HepG2 (cell line): ENCODE measurements around the gene CMIP. TPM values are rescaled to one million over a fixed set of nuclear protein-coding genes. Genes with fewer than 3 reads are reported as not detected.

ENCODE experiments used
- ATAC-seq: fragments of 200-7000 bp; cut with Tn5 transposase; 3 replicates; pipeline ENCODE4 v1.9.1; 2020; ENCODE audit warnings: mild to moderate bottlenecking, moderate library complexity
- BruUV-seq: library from RNA; stranded (reverse); fragments of 400-500 nt; replicated peaks from 2 replicates; lab custom pipeline; 2021; lab: Mats Ljungman, UMichigan
- CTCF ChIA-PET: fragments of 300-600 bp; formaldehyde crosslinking; extraction: SDS; loops from one replicate; lab custom pipeline; 2021; ENCODE audit warnings: low total read pairs, inconsistent platforms, low intra/inter-chr PET ratio; lab: Yijun Ruan, JAX
- POLR2A ChIA-PET: fragments of 350-600 bp; sonication (Branson Sonifier 250); formaldehyde crosslinking; loops from one replicate; lab custom pipeline; 2020; ENCODE audit warnings: antibody characterized with exemption, inconsistent platforms; lab: Yijun Ruan, JAX
- DNase-seq: peaks from one replicate; pipeline ENCODE4 v3.0.0-alpha.2; 2015; ENCODE audit warnings: low spot score
- FAIRE-seq: peaks from 3 replicates; lab custom pipeline; 2011; peaks lifted over from hg19 to GRCh38; lab: Jason Lieb, UNC
- H2AFZ ChIP-seq: one replicate; pipeline ENCODE4 v1.6.1; 2011; ENCODE audit warnings: low read length, inconsistent platforms
- H3K27ac ChIP-seq: fragments of 300-600 bp; 3 replicates; pipeline ENCODE4 v1.8.0; 2011; ENCODE audit warnings: mixed run types, mild to moderate bottlenecking, mixed read lengths, low read length, inconsistent platforms; ENCODE audit not compliant: insufficient read depth; ENCODE audit errors: extremely low read length
- H3K27me3 ChIP-seq, 2 experiments: fragments of 200-600 bp in 1 of 2; 2 replicates in 1 of 2; 3 replicates in 1 of 2; pipeline versions ENCODE4 v1.6.0 to v1.8.0; 2011; ENCODE audit warnings: low read length in 2 of 2, mild to moderate bottlenecking in 2 of 2, moderate library complexity in 2 of 2, inconsistent platforms in 1 of 2; ENCODE audit not compliant: insufficient read depth in 2 of 2, control insufficient read depth in 1 of 2
- H3K36me3 ChIP-seq, 2 experiments: fragments of 200-600 bp in 1 of 2; replicated peaks in 1 of 2; 2 replicates in 1 of 2; 3 replicates in 1 of 2; pipeline versions ENCODE4 v1.5.1 to v1.8.0; 2011; ENCODE audit warnings: low read length in 2 of 2, inconsistent platforms in 1 of 2; ENCODE audit not compliant: insufficient read depth in 2 of 2, control insufficient read depth in 1 of 2
- H3K4me1 ChIP-seq: 2 replicates; pipeline ENCODE4 v1.5.1; 2012; ENCODE audit warnings: low read length, inconsistent platforms; ENCODE audit not compliant: insufficient read depth
- H3K4me2 ChIP-seq: 2 replicates; pipeline ENCODE4 v1.6.0; 2011; ENCODE audit warnings: low read depth, low read length, inconsistent platforms
- H3K4me3 ChIP-seq, 3 experiments: fragments of 200-600 bp in 1 of 3; sonication (generic), shearing (Covaris generic) in 1 of 3; replicated peaks in 1 of 3; 2 replicates each; pipeline ENCODE4 v1.5.1; 2011 to 2016; ENCODE audit warnings: low read length in 3 of 3, inconsistent platforms in 2 of 3, low read depth in 2 of 3, mild to moderate bottlenecking in 2 of 3, control low read depth in 1 of 3, mixed read lengths in 1 of 3; ENCODE audit not compliant: insufficient read depth in 1 of 3
- H3K79me2 ChIP-seq: one replicate; pipeline ENCODE4 v1.6.1; 2011; ENCODE audit warnings: low read length, inconsistent platforms; ENCODE audit not compliant: insufficient read depth
- H3K9ac ChIP-seq: 2 replicates; pipeline ENCODE4 v1.6.0; 2011; ENCODE audit warnings: mild to moderate bottlenecking, low read depth, low read length, inconsistent platforms; ENCODE audit not compliant: insufficient read depth
- H3K9me3 ChIP-seq: 2 replicates; pipeline ENCODE4 v1.5.1; 2012; ENCODE audit warnings: mild to moderate bottlenecking, low read length
- H4K20me1 ChIP-seq: 2 replicates; pipeline ENCODE4 v1.6.0; 2011; ENCODE audit warnings: inconsistent platforms, mild to moderate bottlenecking, low read length, moderate library complexity; ENCODE audit not compliant: insufficient read depth
- AKAP8 ChIP-seq: sonication (generic); formaldehyde crosslinking; IDR thresholded peaks from 2 replicates; pipeline ENCODE4 v1.5.1; 2020; ENCODE audit warnings: mild to moderate bottlenecking, missing genetic modification reagents
- ARNT2 ChIP-seq: sonication (generic); formaldehyde crosslinking; IDR thresholded peaks from 2 replicates; pipeline ENCODE4 v1.8.0; 2022; ENCODE audit warnings: mild to moderate bottlenecking, low read depth, missing genetic modification reagents, moderate library complexity
- CBX1 ChIP-seq: IDR thresholded peaks from one replicate; pipeline ENCODE4 v1.6.1; 2016; ENCODE audit warnings: antibody characterized with exemption, low read depth
- CHD2 ChIP-seq: IDR thresholded peaks from 2 replicates; pipeline ENCODE4 v1.6.1; 2011; ENCODE audit warnings: low read depth, low read length, improper control_type of control experiment
- ERF ChIP-seq: IDR thresholded peaks from 2 replicates; pipeline ENCODE4 v1.6.1; 2018; ENCODE audit warnings: missing biosample characterization, missing genetic modification reagents
- HOXA9 ChIP-seq: sonication (generic); formaldehyde crosslinking; IDR thresholded peaks from 2 replicates; pipeline ENCODE4 v1.8.1; 2022; ENCODE audit warnings: missing genetic modification reagents, mild to moderate bottlenecking, moderate library complexity, borderline replicate concordance
- KLF6 ChIP-seq: IDR thresholded peaks from 2 replicates; pipeline ENCODE4 v1.8.0; 2016; ENCODE audit warnings: missing biosample characterization, missing genetic modification reagents
- LCORL ChIP-seq, 2 experiments: fragments of 450-650 bp in 1 of 2; sonication (generic) in 1 of 2; formaldehyde crosslinking in 1 of 2; IDR thresholded peaks; 2 replicates each; pipeline versions ENCODE4 v1.5.0 to v1.6.1; 2017 to 2020; ENCODE audit warnings: antibody characterized with exemption in 1 of 2, missing genetic modification reagents in 1 of 2
- MAZ ChIP-seq, 2 experiments: sonication (generic) in 1 of 2; formaldehyde crosslinking in 1 of 2; IDR thresholded peaks; 2 replicates each; pipeline versions ENCODE4 v1.5.0 to v1.6.1; 2012 to 2020; ENCODE audit warnings: low read depth in 2 of 2, mild to moderate bottlenecking in 2 of 2, borderline replicate concordance in 1 of 2, improper control_type of control experiment in 1 of 2, low read length in 1 of 2, missing genetic modification reagents in 1 of 2, moderate library complexity in 1 of 2
- NFRKB ChIP-seq: fragments of 450-650 bp; IDR thresholded peaks from 2 replicates; pipeline ENCODE4 v1.6.1; 2017
- RARG ChIP-seq: sonication (generic); formaldehyde crosslinking; IDR thresholded peaks from 2 replicates; pipeline ENCODE4 v1.4.0; 2020; ENCODE audit warnings: low read depth, mild to moderate bottlenecking, missing genetic modification reagents
- RBFOX2 ChIP-seq: fragments of 200-400 bp; formaldehyde crosslinking; IDR thresholded peaks from 2 replicates; pipeline ENCODE4 v1.6.1; 2017; ENCODE audit warnings: low read depth, mild to moderate bottlenecking, low read length
- THRA ChIP-seq: sonication (generic); formaldehyde crosslinking; IDR thresholded peaks from 2 replicates; pipeline ENCODE4 v1.4.0; 2020; ENCODE audit warnings: missing genetic modification reagents, borderline replicate concordance
- ZBTB1 ChIP-seq: sonication (generic); formaldehyde crosslinking; IDR thresholded peaks from 2 replicates; pipeline ENCODE4 v1.4.0; 2020; ENCODE audit warnings: missing genetic modification reagents, borderline replicate concordance
- ZNF335 ChIP-seq: sonication (generic); formaldehyde crosslinking; IDR thresholded peaks from 2 replicates; pipeline ENCODE4 v1.4.0; 2020; ENCODE audit warnings: missing genetic modification reagents
- ZNF44 ChIP-seq: sonication (generic); formaldehyde crosslinking; IDR thresholded peaks from 2 replicates; pipeline ENCODE4 v1.5.1; 2020; ENCODE audit warnings: mild to moderate bottlenecking, missing genetic modification reagents
- ZNF562 ChIP-seq: sonication (generic); formaldehyde crosslinking; IDR thresholded peaks from 2 replicates; pipeline ENCODE4 v1.8.0; 2022; ENCODE audit warnings: missing genetic modification reagents, borderline replicate concordance
- ZNF629 ChIP-seq: sonication (generic); formaldehyde crosslinking; conservative IDR thresholded peaks from 2 replicates; pipeline ENCODE4 v1.5.0; 2020; ENCODE audit warnings: missing genetic modification reagents
- ZNF768 ChIP-seq: sonication (generic); formaldehyde crosslinking; IDR thresholded peaks from 2 replicates; pipeline ENCODE4 v1.4.0; 2020; ENCODE audit warnings: missing genetic modification reagents
- WGBS: methylation state at CpG from one replicate; pipeline ENCODE4 v1.1.6; 2017; ENCODE audit warnings: low lambda C conversion rate; 5-methylcytosine and 5-hydroxymethylcytosine counted together
- in situ Hi-C: cut with HindIII; loops from 2 replicates; pipeline ENCODE4 v1.10.0; 2017; ENCODE audit warnings: low pct_unique_long_range_greater_than_20kb; ENCODE audit not compliant: extremely low pct_ligation_motif_present
- intact Hi-C: fragments of 100-400 bp; cut with micrococcal nuclease; formaldehyde crosslinking; loops from one replicate; pipeline ENCODE4 v1.10.0; 2022; ENCODE audit not compliant: unreplicated experiment
- polyA plus RNA-seq, 8 experiments: library from polyadenylated mRNA; depleted of rRNA in 3 of 8; stranded (reverse) in 7 of 8; unstranded in 1 of 8; fragments of >200 nt; fragmentation: Illumina TruSeq in 4 of 8; extraction: Trizol in 4 of 8; gene quantifications; 2 replicates each; pipeline versions ENCODE4 v1.2.1 to v1.2.3, GENCODE V29; 2011 to 2016; ENCODE audit warnings: low read depth in 4 of 8, missing spikeins in 1 of 8, mixed read lengths in 1 of 8; ENCODE audit not compliant: insufficient read depth in 1 of 8
- total RNA-seq, 5 experiments: library from RNA; depleted of rRNA; stranded (reverse); fragments of >200 nt; fragmentation: Illumina TruSeq; extraction: Trizol; gene quantifications; 2 replicates each; pipeline ENCODE4 v1.2.3, GENCODE V29; 2016; ENCODE audit warnings: low read depth in 1 of 5
- TF ChIP-seq, protein P1 (sequence below): sonication (generic); formaldehyde crosslinking; IDR thresholded peaks from 2 replicates; pipeline ENCODE4 v1.5.0; 2020; ENCODE audit warnings: mild to moderate bottlenecking, missing genetic modification reagents

Gene CMIP
- total and polyA plus RNA-seq, 2 of the 13 experiments (the other 11 are each of a cell fraction or from before 2014, with no cell fraction given): 10.9 to 18.1 TPM

DNA sequence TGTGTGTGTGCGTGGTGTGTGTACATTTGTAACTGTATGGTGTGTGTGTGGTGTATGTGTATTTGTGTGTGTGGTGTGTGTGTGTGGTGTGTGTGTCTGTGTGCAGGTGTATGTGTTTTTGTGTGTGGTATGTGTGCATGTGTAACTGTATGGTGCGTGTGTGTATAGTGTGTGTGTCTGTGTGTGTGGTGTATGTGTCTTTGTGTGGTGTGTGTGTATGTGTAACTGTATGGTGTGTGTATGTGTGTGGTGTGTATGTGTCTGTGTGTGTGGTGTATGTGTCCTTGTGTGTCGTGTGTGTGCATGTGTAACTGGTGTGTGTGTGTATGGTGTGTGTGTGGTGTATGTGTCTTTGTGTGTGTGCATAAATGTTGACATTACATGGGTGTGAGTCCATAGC is 170.8 kb downstream of the CMIP start (continued):
- TF ChIP-seq THRA (CRISPR knock-in tag): no peak
- no peak for TF ChIP-seq ZNF335 (CRISPR knock-in tag)
- no peak for TF ChIP-seq AKAP8 (CRISPR knock-in tag)
- no peak for TF ChIP-seq ZNF629 (CRISPR knock-in tag)
- TF ChIP-seq ZNF562 (CRISPR knock-in tag): no peak
- TF ChIP-seq NFRKB: peak; percentile 41; the same call in 1 of the 2 replicates
- TF ChIP-seq LCORL (IDR thresholded peaks at IDR 0.05): peak; percentile 59; the same call in 1 of the 2 replicates
- TF ChIP-seq LCORL (CRISPR knock-in tag; IDR thresholded peaks at IDR 0.05): no peak
- no peak for TF ChIP-seq KLF6 (CRISPR knock-in tag)
- TF ChIP-seq ARNT2: no peak
- TF ChIP-seq RARG (CRISPR knock-in tag): no peak
- no peak for TF ChIP-seq MAZ (IDR thresholded peaks at IDR 0.05; ENCODE audit: borderline replicate concordance, low read depth, low read length)
- no peak for TF ChIP-seq MAZ (CRISPR knock-in tag; IDR thresholded peaks at IDR 0.05; ENCODE audit: low read depth)
- no peak for TF ChIP-seq ZNF44 (CRISPR knock-in tag)

DNA sequence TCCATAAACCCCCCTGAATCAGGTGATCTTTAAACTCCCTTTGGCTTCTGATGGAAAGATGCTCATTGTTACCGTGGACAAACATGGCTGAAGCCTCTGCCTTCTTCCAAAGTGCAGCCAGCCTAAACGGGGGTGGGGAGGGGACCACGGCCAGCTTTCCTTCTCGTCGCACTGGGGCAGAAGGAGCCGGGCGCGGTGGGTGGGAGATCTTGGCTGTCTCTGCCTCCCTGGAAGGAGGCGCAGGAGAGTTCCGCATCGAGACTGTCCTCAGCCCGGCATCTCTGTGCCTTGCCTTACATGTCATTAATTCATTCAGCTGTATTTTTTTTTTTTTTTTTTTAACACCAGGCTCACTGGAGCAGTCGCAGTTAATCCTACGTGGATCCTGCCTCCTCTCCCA is 171.2 kb downstream of the CMIP start:
- Histone ChIP-seq H3K27me3 (no peaks in the 10 kb centered on the region), H3K9ac (no peak overlapping the region), H3K36me3 (peaks cover 58 to 97% of the 10 kb centered on the region in 2 experiments), H2AFZ (no peak overlapping the region), H3K79me2 (peaks cover 22% of the 10 kb centered on the region), H3K27ac (no peak overlapping the region), H4K20me1 (peaks cover 89% of the 10 kb centered on the region), H3K4me1 (no peaks in the 10 kb centered on the region; the same call in 1 of the 2 replicates), H3K4me2 (no peak overlapping the region), H3K9me3 (no peaks in the 10 kb centered on the region), H3K4me3 (no peak overlapping the region)
- POLR2A ChIA-PET: no interaction called here
- WGBS: 93% methylated on average over 14 of the region's 14 CpGs
- ATAC-seq (no peak), FAIRE-seq (no peak), DNase-seq (no peak)
- CTCF ChIA-PET: no interaction called here
- intact Hi-C loops (no loop called here), in situ Hi-C loops (no loop called here)
- no TSS peak for BruUV-seq
- TF ChIP-seq HOXA9 (CRISPR knock-in tag) (no peak), ZNF768 (CRISPR knock-in tag) (no peak), CBX1 (no peak), ZBTB1 (no peak), RBFOX2 (no peak), CHD2 (no peak), ERF (CRISPR knock-in tag) (no peak)
- TF ChIP-seq, protein P1, sequence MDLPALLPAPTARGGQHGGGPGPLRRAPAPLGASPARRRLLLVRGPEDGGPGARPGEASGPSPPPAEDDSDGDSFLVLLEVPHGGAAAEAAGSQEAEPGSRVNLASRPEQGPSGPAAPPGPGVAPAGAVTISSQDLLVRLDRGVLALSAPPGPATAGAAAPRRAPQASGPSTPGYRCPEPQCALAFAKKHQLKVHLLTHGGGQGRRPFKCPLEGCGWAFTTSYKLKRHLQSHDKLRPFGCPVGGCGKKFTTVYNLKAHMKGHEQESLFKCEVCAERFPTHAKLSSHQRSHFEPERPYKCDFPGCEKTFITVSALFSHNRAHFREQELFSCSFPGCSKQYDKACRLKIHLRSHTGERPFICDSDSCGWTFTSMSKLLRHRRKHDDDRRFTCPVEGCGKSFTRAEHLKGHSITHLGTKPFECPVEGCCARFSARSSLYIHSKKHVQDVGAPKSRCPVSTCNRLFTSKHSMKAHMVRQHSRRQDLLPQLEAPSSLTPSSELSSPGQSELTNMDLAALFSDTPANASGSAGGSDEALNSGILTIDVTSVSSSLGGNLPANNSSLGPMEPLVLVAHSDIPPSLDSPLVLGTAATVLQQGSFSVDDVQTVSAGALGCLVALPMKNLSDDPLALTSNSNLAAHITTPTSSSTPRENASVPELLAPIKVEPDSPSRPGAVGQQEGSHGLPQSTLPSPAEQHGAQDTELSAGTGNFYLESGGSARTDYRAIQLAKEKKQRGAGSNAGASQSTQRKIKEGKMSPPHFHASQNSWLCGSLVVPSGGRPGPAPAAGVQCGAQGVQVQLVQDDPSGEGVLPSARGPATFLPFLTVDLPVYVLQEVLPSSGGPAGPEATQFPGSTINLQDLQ (CRISPR knock-in tag): no peak
